ENCODE results near the gene GEMIN4.
A peak's percentile ranks its signal among the peaks of the same experiment; 100 is the strongest.
"Not testable (repeated sequence)": the region's sequence is repeated elsewhere in the genome, so short reads cannot be mapped to it uniquely, and the experiment has no call there.

Gene GEMIN4

DNA sequence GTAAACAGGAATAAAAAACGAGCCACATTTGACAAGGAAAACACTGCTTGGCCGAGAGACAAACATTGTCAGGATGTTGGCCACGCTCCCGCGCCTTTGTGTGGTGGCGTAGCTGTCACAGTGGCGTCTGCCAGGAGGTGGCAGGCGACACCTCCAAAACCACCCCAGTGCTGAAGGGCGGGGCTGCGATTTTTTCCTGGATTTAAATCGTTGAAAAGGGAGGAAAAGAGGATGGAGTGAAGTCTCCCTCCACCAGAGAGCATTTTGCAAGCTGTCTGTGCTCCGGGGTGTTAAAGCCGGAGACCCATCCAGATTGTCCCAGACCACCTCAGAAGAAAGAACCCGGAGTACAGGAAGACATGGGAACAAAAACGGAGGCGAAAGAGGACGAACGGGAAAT lies 42.8 kb upstream of the GEMIN4 start:
- H3K27me3 ChIP-seq (ENCODE audit: control insufficient read depth in 5 of 5, insufficient read depth in 4 of 5, low read length in 5 of 5) = peaks cover 0 to 8% (median 0%) of the 10 kb centered on the region in 5 donors
- H3K9ac ChIP-seq (ENCODE audit: low read length in 5 of 5) = peak overlapping the region in 2 of 5 donors; percentile 6 to 63
- peak overlapping the region; percentile 33 to 61 (median 49) for H3K4me3 ChIP-seq (ENCODE audit: low read depth in 1 of 5, low read length in 5 of 5)
- H3K4me1 ChIP-seq (ENCODE audit: control insufficient read depth in 5 of 5, insufficient read depth in 5 of 5, low read length in 5 of 5) = peaks cover 4 to 37% (median 12%) of the 10 kb centered on the region in 5 donors
- H3K36me3 ChIP-seq (ENCODE audit: control insufficient read depth in 5 of 5, insufficient read depth in 5 of 5, low read length in 5 of 5) = peaks cover 0 to 27% (median 22%) of the 10 kb centered on the region in 5 donors
- no peak overlapping the region for H3K27ac ChIP-seq (ENCODE audit: low read depth, low read length)
- H3K9me3 ChIP-seq (ENCODE audit: control insufficient read depth in 5 of 5, low read length in 5 of 5) = no peaks in the 10 kb centered on the region

DNA sequence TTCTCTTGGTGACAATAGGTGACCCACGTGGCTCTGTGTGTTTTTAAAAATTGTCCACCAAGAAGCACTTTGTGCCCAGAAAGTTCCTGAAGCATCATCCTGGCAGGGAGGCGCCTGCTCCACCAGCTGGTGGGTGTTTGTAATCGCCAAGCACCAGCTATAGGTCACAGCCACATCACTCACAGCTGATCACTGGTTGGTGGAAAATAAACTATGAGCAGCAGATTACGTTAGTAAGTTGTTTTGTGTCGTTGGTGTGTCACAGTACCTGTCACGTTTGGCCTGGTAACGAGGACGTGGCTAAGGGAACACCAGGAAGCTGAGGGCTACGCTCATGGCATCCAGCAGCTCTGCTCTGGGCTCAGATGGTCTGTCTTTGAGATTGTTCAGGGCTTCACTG lies 40.2 kb upstream of the GEMIN4 start:
- Histone ChIP-seq H3K27ac (ENCODE audit: low read depth, low read length) (no peak overlapping the region), H3K9me3 (ENCODE audit: control insufficient read depth in 5 of 5, low read length in 5 of 5) (no peaks in the 10 kb centered on the region), H3K36me3 (ENCODE audit: control insufficient read depth in 5 of 5, insufficient read depth in 5 of 5, low read length in 5 of 5) (peaks cover 0 to 52% (median 44%) of the 10 kb centered on the region in 5 donors), H3K4me3 (ENCODE audit: low read depth in 1 of 5, low read length in 5 of 5) (no peak overlapping the region), H3K4me1 (ENCODE audit: control insufficient read depth in 5 of 5, insufficient read depth in 5 of 5, low read length in 5 of 5) (peaks cover 4 to 29% (median 12%) of the 10 kb centered on the region in 5 donors), H3K27me3 (ENCODE audit: control insufficient read depth in 5 of 5, insufficient read depth in 4 of 5, low read length in 5 of 5) (peaks cover 0 to 4% (median 0%) of the 10 kb centered on the region in 5 donors), H3K9ac (ENCODE audit: low read length in 5 of 5) (no peak overlapping the region)

DNA sequence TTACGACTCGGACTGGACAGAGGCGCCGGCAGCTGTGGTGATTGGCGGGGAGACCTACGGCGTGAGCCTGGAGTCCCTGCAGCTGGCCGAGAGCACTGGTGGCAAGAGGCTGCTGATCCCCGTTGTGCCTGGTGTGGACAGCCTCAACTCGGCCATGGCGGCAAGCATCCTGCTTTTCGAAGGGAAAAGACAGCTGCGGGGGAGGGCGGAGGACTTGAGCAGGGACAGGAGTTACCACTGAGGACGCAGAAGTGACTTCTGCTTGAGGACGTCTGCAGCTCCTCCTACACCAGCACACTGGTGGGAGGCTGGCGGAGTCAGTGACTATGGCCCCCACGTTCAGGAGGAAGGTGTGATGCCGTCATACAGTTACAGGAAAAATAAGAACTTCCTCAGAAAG lies 39.8 kb upstream of the GEMIN4 start:
- H3K9me3 ChIP-seq (ENCODE audit: control insufficient read depth in 5 of 5, low read length in 5 of 5) = no peaks in the 10 kb centered on the region
- no peaks in the 10 kb centered on the region for H3K27me3 ChIP-seq (ENCODE audit: control insufficient read depth in 5 of 5, insufficient read depth in 4 of 5, low read length in 5 of 5)
- peaks cover 0 to 55% (median 44%) of the 10 kb centered on the region in 5 donors for H3K36me3 ChIP-seq (ENCODE audit: control insufficient read depth in 5 of 5, insufficient read depth in 5 of 5, low read length in 5 of 5)
- H3K27ac ChIP-seq (ENCODE audit: low read depth, low read length) = no peak overlapping the region
- no peak overlapping the region for H3K4me3 ChIP-seq (ENCODE audit: low read depth in 1 of 5, low read length in 5 of 5)
- H3K9ac ChIP-seq (ENCODE audit: low read length in 5 of 5) = no peak overlapping the region
- peaks cover 4 to 25% (median 12%) of the 10 kb centered on the region in 5 donors for H3K4me1 ChIP-seq (ENCODE audit: control insufficient read depth in 5 of 5, insufficient read depth in 5 of 5, low read length in 5 of 5)

DNA sequence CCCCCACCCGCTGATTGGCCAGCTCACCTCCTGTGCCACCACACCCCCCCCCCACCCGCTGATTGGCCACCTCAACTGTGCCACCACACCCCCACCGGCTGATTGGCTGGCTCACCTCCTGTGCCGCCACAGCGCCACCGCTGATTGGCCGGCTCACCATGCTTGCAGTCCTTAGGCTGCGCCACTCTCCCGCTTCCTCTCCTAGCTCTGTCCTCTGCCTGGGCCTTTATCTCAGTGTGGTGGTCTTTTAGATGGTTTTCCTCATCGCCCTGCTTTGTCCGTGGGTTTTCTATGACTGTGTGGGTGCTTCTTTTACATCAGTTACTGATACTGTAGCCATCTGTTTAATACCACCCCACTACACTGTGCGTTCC lies 38.8 kb upstream of the GEMIN4 start:
- H3K27me3 ChIP-seq (ENCODE audit: control insufficient read depth in 5 of 5, insufficient read depth in 4 of 5, low read length in 5 of 5); H3K9me3 ChIP-seq (ENCODE audit: control insufficient read depth in 5 of 5, low read length in 5 of 5); H3K27ac ChIP-seq (ENCODE audit: low read depth, low read length); H3K9ac ChIP-seq (ENCODE audit: low read length in 5 of 5); H3K4me3 ChIP-seq (ENCODE audit: low read depth in 1 of 5, low read length in 5 of 5): not testable (repeated sequence)
- Histone ChIP-seq H3K36me3 (ENCODE audit: control insufficient read depth in 5 of 5, insufficient read depth in 5 of 5, low read length in 5 of 5) (peaks cover 0 to 58% (median 44%) of the 10 kb centered on the region in 5 donors), H3K4me1 (ENCODE audit: control insufficient read depth in 5 of 5, insufficient read depth in 5 of 5, low read length in 5 of 5) (peaks cover 4 to 16% (median 12%) of the 10 kb centered on the region in 5 donors)

DNA sequence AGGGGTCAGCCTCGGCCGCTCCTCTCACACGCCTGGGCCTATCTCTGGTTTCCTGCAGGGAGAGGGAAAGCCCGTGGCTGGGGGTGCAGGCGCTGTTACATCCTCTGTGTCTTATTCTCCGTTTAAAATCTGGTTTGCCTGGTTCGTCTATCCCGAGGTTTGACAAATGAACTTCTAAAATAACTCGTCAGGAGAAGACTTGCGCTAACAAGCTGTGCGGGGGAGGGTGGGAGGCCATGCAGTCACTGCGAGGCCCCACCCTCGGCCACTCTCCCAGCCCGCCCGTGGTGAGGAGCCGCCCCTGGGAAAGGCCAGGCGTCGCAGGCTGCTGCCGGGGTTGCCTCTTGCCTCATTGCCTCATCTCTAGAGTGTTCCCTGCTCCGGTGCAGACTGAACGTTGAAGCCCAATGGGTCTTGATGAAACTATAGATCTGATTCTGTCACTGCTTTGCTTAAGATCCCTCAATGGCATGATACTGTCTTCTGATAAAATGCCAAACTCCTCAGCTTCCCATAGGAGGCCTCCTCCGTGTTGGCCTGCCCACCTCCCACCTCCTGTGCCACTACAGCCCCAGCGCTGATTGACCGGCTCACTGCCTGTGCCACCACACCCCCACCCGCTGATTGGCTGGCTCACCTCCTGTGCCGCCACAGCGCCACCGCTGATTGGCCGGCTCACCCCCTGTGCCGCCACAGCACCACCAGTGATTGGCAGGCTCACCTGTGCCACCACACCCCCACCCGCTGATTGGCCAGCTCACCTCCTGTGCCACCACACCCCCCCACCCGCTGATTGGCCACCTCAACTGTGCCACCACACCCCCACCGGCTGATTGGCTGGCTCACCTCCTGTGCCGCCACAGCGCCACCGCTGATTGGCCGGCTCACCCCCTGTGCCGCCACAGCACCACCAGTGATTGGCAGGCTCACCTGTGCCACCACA lies 38.1 kb upstream of the GEMIN4 start:
- H3K4me3 ChIP-seq (ENCODE audit: low read depth in 1 of 5, low read length in 5 of 5); H3K27ac ChIP-seq (ENCODE audit: low read depth, low read length); H3K27me3 ChIP-seq (ENCODE audit: control insufficient read depth in 5 of 5, insufficient read depth in 4 of 5, low read length in 5 of 5); H3K9me3 ChIP-seq (ENCODE audit: control insufficient read depth in 5 of 5, low read length in 5 of 5); H3K4me1 ChIP-seq (ENCODE audit: control insufficient read depth in 5 of 5, insufficient read depth in 5 of 5, low read length in 5 of 5); H3K9ac ChIP-seq (ENCODE audit: low read length in 5 of 5): not testable (repeated sequence)
- peaks cover 0 to 58% (median 44%) of the 10 kb centered on the region in 5 donors for H3K36me3 ChIP-seq (ENCODE audit: control insufficient read depth in 5 of 5, insufficient read depth in 5 of 5, low read length in 5 of 5)

DNA sequence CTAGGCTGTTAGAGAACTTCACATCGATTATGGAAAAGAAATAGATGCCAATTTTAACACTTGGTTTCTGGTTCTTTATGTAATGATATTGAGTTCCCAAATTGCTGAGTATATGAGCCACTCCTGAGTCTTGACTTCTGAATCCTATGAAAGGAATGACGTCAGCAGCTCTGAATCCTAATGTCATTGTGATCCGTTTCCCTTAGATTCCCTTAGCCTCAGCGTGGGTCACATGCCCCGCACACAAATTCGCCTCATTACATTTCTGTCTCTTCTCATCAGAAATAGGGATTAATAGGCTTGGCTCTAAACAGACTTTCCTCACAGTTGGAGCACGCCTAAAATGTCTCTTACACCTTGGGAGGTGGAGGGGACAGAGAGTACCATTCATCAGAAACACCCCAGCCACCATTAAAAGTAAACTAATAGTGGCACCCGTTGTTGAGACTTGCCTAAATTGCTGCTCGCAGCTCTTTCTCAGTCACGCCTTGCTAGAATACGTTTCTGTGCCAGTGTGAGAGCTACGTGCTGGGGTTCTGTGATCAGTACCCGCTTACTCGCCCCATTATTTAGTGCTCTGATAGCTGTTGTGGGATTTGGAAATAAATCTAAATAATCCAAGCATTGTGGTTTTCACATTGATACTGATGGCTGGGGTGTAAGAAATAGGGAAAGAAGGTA lies 37.2 kb upstream of the GEMIN4 start:
- no peak overlapping the region for H3K27ac ChIP-seq (ENCODE audit: low read depth, low read length)
- H3K4me3 ChIP-seq (ENCODE audit: low read depth in 1 of 5, low read length in 5 of 5) = no peak overlapping the region
- no peaks in the 10 kb centered on the region for H3K9me3 ChIP-seq (ENCODE audit: control insufficient read depth in 5 of 5, low read length in 5 of 5)
- H3K36me3 ChIP-seq (ENCODE audit: control insufficient read depth in 5 of 5, insufficient read depth in 5 of 5, low read length in 5 of 5) = peaks cover 0 to 63% (median 50%) of the 10 kb centered on the region in 5 donors
- no peaks in the 10 kb centered on the region for H3K27me3 ChIP-seq (ENCODE audit: control insufficient read depth in 5 of 5, insufficient read depth in 4 of 5, low read length in 5 of 5)
- no peak overlapping the region for H3K9ac ChIP-seq (ENCODE audit: low read length in 5 of 5)
- H3K4me1 ChIP-seq (ENCODE audit: control insufficient read depth in 5 of 5, insufficient read depth in 5 of 5, low read length in 5 of 5) = peaks cover 0 to under 1% (median 0%) of the 10 kb centered on the region in 5 donors

DNA sequence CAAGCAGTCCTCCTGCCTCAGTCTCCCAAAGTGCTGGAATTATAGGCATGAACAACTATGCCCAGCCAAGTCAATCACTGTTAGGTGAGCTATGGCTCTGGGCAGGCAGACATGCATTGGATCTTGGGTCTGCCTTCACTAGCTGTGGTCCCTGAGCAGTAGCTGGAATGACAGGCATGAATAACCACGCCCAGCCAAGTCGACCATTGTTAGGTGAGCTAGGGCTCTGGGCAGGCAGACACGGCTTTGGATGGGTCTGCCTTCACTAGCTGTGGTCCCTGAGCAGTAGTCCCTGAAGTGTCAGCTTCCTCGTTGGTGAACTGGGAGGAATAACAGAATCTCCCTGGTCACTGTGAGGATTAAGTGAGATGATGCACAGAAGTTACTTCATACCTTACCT lies 36.5 kb upstream of the GEMIN4 start:
- no peak overlapping the region for H3K9ac ChIP-seq (ENCODE audit: low read length in 5 of 5)
- H3K36me3 ChIP-seq (ENCODE audit: control insufficient read depth in 5 of 5, insufficient read depth in 5 of 5, low read length in 5 of 5) = peaks cover 0 to 67% (median 51%) of the 10 kb centered on the region in 5 donors
- no peak overlapping the region for H3K4me3 ChIP-seq (ENCODE audit: low read depth in 1 of 5, low read length in 5 of 5)
- no peaks in the 10 kb centered on the region for H3K9me3 ChIP-seq (ENCODE audit: control insufficient read depth in 5 of 5, low read length in 5 of 5)
- H3K4me1 ChIP-seq (ENCODE audit: control insufficient read depth in 5 of 5, insufficient read depth in 5 of 5, low read length in 5 of 5) = peaks cover 0 to 4% (median under 1%) of the 10 kb centered on the region in 5 donors
- H3K27ac ChIP-seq (ENCODE audit: low read depth, low read length) = no peak overlapping the region
- no peaks in the 10 kb centered on the region for H3K27me3 ChIP-seq (ENCODE audit: control insufficient read depth in 5 of 5, insufficient read depth in 4 of 5, low read length in 5 of 5)

DNA sequence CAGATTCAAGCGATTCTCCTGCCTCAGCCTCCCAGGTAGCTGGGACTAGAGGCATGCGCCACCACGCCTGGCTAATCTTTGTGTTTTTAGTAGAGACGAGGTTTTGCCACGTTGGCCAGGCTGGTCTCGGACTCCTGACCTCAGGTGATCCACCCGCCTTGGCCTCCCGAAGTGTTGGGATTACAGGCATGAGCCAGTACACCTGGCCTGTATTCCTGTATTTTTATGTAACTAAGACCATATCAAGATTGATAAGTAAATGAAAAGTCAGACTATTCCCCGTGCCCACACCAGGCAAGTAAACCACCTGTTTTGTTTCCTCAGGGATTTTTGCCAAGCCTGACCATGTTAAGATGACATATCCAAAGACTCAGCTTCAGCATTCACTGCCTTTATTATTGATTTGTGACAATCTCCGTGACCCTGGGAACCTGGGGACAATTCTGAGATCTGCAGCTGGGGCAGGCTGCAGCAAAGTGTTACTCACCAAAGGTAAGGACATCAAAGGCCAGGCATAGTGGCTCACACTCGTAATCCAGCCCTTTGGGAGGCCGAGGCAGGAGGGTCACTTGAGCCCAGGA lies 35.7 kb upstream of the GEMIN4 start:
- peaks cover 3 to 12% (median 9%) of the 10 kb centered on the region in 5 donors for H3K4me1 ChIP-seq (ENCODE audit: control insufficient read depth in 5 of 5, insufficient read depth in 5 of 5, low read length in 5 of 5)
- no peaks in the 10 kb centered on the region for H3K9me3 ChIP-seq (ENCODE audit: control insufficient read depth in 5 of 5, low read length in 5 of 5)
- peaks cover 0 to 65% (median 50%) of the 10 kb centered on the region in 5 donors for H3K36me3 ChIP-seq (ENCODE audit: control insufficient read depth in 5 of 5, insufficient read depth in 5 of 5, low read length in 5 of 5)
- no peak overlapping the region for H3K4me3 ChIP-seq (ENCODE audit: low read depth in 1 of 5, low read length in 5 of 5)
- H3K27ac ChIP-seq (ENCODE audit: low read depth, low read length) = no peak overlapping the region
- H3K27me3 ChIP-seq (ENCODE audit: control insufficient read depth in 5 of 5, insufficient read depth in 4 of 5, low read length in 5 of 5) = no peaks in the 10 kb centered on the region
- H3K9ac ChIP-seq (ENCODE audit: low read length in 5 of 5) = no peak overlapping the region

DNA sequence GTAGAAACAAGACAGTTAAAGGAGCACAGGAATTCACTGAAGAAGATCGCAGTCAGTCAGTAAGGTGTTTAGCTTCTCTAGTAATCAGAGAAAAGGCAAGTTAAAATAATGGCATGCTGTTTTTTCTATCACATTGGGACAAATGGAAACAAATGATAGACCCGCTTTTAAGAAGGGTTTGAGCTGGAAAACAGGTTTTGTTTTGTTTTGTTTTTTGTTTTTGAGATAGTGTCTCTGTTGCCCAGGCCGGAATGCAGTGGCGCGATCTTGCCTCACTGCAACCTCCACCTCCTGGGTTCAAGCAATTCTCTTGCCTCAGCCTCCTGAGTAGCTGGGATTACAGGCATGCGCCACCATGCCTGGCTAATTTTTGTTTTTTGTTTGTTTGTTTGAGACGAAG lies 33.8 kb upstream of the GEMIN4 start:
- H3K9me3 ChIP-seq (ENCODE audit: control insufficient read depth in 5 of 5, low read length in 5 of 5); H3K27ac ChIP-seq (ENCODE audit: low read depth, low read length); H3K4me3 ChIP-seq (ENCODE audit: low read depth in 1 of 5, low read length in 5 of 5); H3K9ac ChIP-seq (ENCODE audit: low read length in 5 of 5); H3K27me3 ChIP-seq (ENCODE audit: control insufficient read depth in 5 of 5, insufficient read depth in 4 of 5, low read length in 5 of 5): not testable (repeated sequence)
- H3K4me1 ChIP-seq (ENCODE audit: control insufficient read depth in 5 of 5, insufficient read depth in 5 of 5, low read length in 5 of 5) = peaks cover 4 to 28% (median 24%) of the 10 kb centered on the region in 5 donors
- peaks cover 0 to 47% (median 33%) of the 10 kb centered on the region in 5 donors for H3K36me3 ChIP-seq (ENCODE audit: control insufficient read depth in 5 of 5, insufficient read depth in 5 of 5, low read length in 5 of 5)

All from subcutaneous abdominal adipose tissue (tissue), 5 donors.